WTC11 (cell line): ENCODE measurements around the gene HES3. TPM values are rescaled to one million over a fixed set of nuclear protein-coding genes. Genes with fewer than 3 reads are reported as not detected.

Experiments
- ATAC-seq: fragments of 200-7000 bp; cut with Tn5 transposase; 2 replicates; pipeline ENCODE4 v1.10.0; 2021; ENCODE audit warnings: mild to moderate bottlenecking, moderate library complexity
- CTCF ChIA-PET: fragments of 300-600 bp; sonication (Branson Sonifier 250); formaldehyde crosslinking; loops from one replicate; lab custom pipeline; 2021; ENCODE audit warnings: antibody characterized with exemption; lab: Charles Lee
- POLR2A ChIA-PET: fragments of 350-600 bp; sonication (Branson Sonifier 250); formaldehyde crosslinking; loops from one replicate; lab custom pipeline; 2021; ENCODE audit warnings: antibody characterized with exemption; lab: Charles Lee
- DNase-seq: peaks from one replicate; pipeline ENCODE4 v3.0.0; 2021; ENCODE audit warnings: low spot score
- H3K27ac Mint-ChIP-seq: 2 replicates; pipeline ENCODE4 v1.8.0; 2021; ENCODE audit warnings: mixed read lengths
- H3K27me3 Mint-ChIP-seq: 2 replicates; pipeline ENCODE4 v1.8.0; 2021; ENCODE audit warnings: low read depth, mild to moderate bottlenecking, moderate library complexity, mixed read lengths
- H3K36me3 Mint-ChIP-seq: 2 replicates; pipeline ENCODE4 v1.8.0; 2021; ENCODE audit warnings: mixed read lengths
- H3K4me1 Mint-ChIP-seq: 2 replicates; pipeline ENCODE4 v1.8.0; 2022; ENCODE audit warnings: mixed read lengths
- H3K4me3 Mint-ChIP-seq: 2 replicates; pipeline ENCODE4 v1.8.0; 2021; ENCODE audit warnings: mild to moderate bottlenecking, moderate library complexity, mixed read lengths
- H3K9me3 Mint-ChIP-seq: 2 replicates; pipeline ENCODE4 v1.8.0; 2021; ENCODE audit warnings: mixed read lengths
- AR ChIP-seq: fragments of 250-450 bp; sonication (Bioruptor Pico); IDR thresholded peaks from 2 replicates; pipeline ENCODE4 v1.9.0; 2021; ENCODE audit warnings: mild to moderate bottlenecking
- ATF1 ChIP-seq: sonication (generic); formaldehyde crosslinking; IDR thresholded peaks from 2 replicates; pipeline ENCODE4 v1.8.1; 2023; ENCODE audit warnings: mild to moderate bottlenecking, moderate library complexity, missing genetic modification reagents
- CBFB ChIP-seq: sonication (generic); formaldehyde crosslinking; IDR thresholded peaks from 2 replicates; pipeline ENCODE4 v1.8.1; 2022; ENCODE audit warnings: mild to moderate bottlenecking, low read depth, missing genetic modification reagents
- FOXK1 ChIP-seq: sonication (generic); formaldehyde crosslinking; IDR thresholded peaks from 2 replicates; pipeline ENCODE4 v1.8.0; 2022; ENCODE audit warnings: mild to moderate bottlenecking, moderate library complexity, missing genetic modification reagents
- FOXP1 ChIP-seq: sonication (generic); formaldehyde crosslinking; IDR thresholded peaks from 2 replicates; pipeline ENCODE4 v1.8.0; 2022; ENCODE audit warnings: missing genetic modification reagents, mild to moderate bottlenecking, moderate library complexity, borderline replicate concordance
- GABPB1 ChIP-seq: sonication (generic); formaldehyde crosslinking; IDR thresholded peaks from 2 replicates; pipeline ENCODE4 v1.8.1; 2023; ENCODE audit warnings: mild to moderate bottlenecking, missing genetic modification reagents
- GRHL2 ChIP-seq: fragments of 250-450 bp; sonication (Bioruptor Pico); IDR thresholded peaks from 2 replicates; pipeline ENCODE4 v1.8.0; 2022; ENCODE audit warnings: mild to moderate bottlenecking, moderate library complexity; ENCODE audit not compliant: insufficient replicate concordance, severe bottlenecking
- IRF1 ChIP-seq: sonication (generic); formaldehyde crosslinking; IDR thresholded peaks from 2 replicates; pipeline ENCODE4 v1.8.0; 2023; ENCODE audit warnings: missing genetic modification reagents
- IRF2 ChIP-seq: sonication (generic); formaldehyde crosslinking; IDR thresholded peaks from 2 replicates; pipeline ENCODE4 v1.8.0; 2022; ENCODE audit warnings: low read depth, missing genetic modification reagents, borderline replicate concordance
- MXD4 ChIP-seq: fragments of 250-450 bp; sonication (Bioruptor Pico); IDR thresholded peaks from 2 replicates; pipeline ENCODE4 v1.8.0; 2021; ENCODE audit warnings: mild to moderate bottlenecking, moderate library complexity, borderline replicate concordance
- NFATC4 ChIP-seq: fragments of 250-450 bp; sonication (Bioruptor Pico); IDR thresholded peaks from 2 replicates; pipeline ENCODE4 v1.9.0; 2021; ENCODE audit warnings: mild to moderate bottlenecking
- RELA ChIP-seq: sonication (generic); formaldehyde crosslinking; IDR thresholded peaks from 2 replicates; pipeline ENCODE4 v1.8.1; 2022; ENCODE audit warnings: missing genetic modification reagents, mild to moderate bottlenecking, borderline replicate concordance
- SOX15 ChIP-seq: fragments of 250-450 bp; sonication (Bioruptor Pico); IDR thresholded peaks from 2 replicates; pipeline ENCODE4 v1.9.0; 2021; ENCODE audit warnings: mild to moderate bottlenecking
- SP1 ChIP-seq: sonication (generic); formaldehyde crosslinking; conservative IDR thresholded peaks from 2 replicates; pipeline ENCODE4 v1.8.1; 2022; ENCODE audit warnings: missing genetic modification reagents
- TEAD4 ChIP-seq: sonication (generic); formaldehyde crosslinking; IDR thresholded peaks from 2 replicates; pipeline ENCODE4 v1.8.0; 2022; ENCODE audit warnings: mild to moderate bottlenecking, missing genetic modification reagents
- TP53 ChIP-seq: sonication (generic); formaldehyde crosslinking; IDR thresholded peaks from 2 replicates; pipeline ENCODE4 v1.8.1; 2023; ENCODE audit warnings: mild to moderate bottlenecking, missing genetic modification reagents
- ZNF219 ChIP-seq: sonication (generic); formaldehyde crosslinking; IDR thresholded peaks from 2 replicates; pipeline ENCODE4 v1.8.0; 2023; ENCODE audit warnings: missing genetic modification reagents, mild to moderate bottlenecking, borderline replicate concordance
- ZNF232 ChIP-seq: sonication (generic); formaldehyde crosslinking; IDR thresholded peaks from 2 replicates; pipeline ENCODE4 v1.8.0; 2022; ENCODE audit warnings: mild to moderate bottlenecking, missing genetic modification reagents
- ZNF263 ChIP-seq: sonication (generic); formaldehyde crosslinking; IDR thresholded peaks from 2 replicates; pipeline ENCODE4 v1.8.1; 2022; ENCODE audit warnings: low read depth, mild to moderate bottlenecking, moderate library complexity, missing genetic modification reagents
- ZNF396 ChIP-seq: fragments of 250-450 bp; sonication (Bioruptor Pico); IDR thresholded peaks from 2 replicates; pipeline ENCODE4 v1.8.0; 2021; ENCODE audit warnings: mild to moderate bottlenecking, moderate library complexity, borderline replicate concordance
- ZNF416 ChIP-seq: fragments of 250-450 bp; sonication (Bioruptor Pico); IDR thresholded peaks from 2 replicates; pipeline ENCODE4 v1.9.0; 2021; ENCODE audit warnings: mild to moderate bottlenecking, inconsistent platforms
- ZNF423 ChIP-seq: fragments of 250-450 bp; sonication (Bioruptor Pico); IDR thresholded peaks from 2 replicates; pipeline ENCODE4 v2.1.2; 2022; ENCODE audit warnings: mild to moderate bottlenecking, moderate library complexity
- ZNF671 ChIP-seq: fragments of 250-450 bp; sonication (Bioruptor Pico); IDR thresholded peaks from 2 replicates; pipeline ENCODE4 v1.8.0; 2021; ENCODE audit warnings: mild to moderate bottlenecking
- total RNA-seq: library from RNA; stranded (reverse); gene quantifications from 3 replicates; pipeline ENCODE4 v1.2.3, GENCODE V29; 2021
- TF ChIP-seq, protein P1 (sequence below): fragments of 250-450 bp; sonication (Bioruptor Pico); IDR thresholded peaks from 2 replicates; pipeline ENCODE4 v2.1.2; 2022; ENCODE audit warnings: mild to moderate bottlenecking, moderate library complexity
- TF ChIP-seq, protein P2 (sequence below): sonication (generic); formaldehyde crosslinking; IDR thresholded peaks from 2 replicates; pipeline ENCODE4 v1.8.1; 2023; ENCODE audit warnings: mild to moderate bottlenecking, missing genetic modification reagents
- TF ChIP-seq, protein P3 (sequence below): sonication (generic); formaldehyde crosslinking; IDR thresholded peaks from 2 replicates; pipeline ENCODE4 v1.8.1; 2022; ENCODE audit warnings: low read depth, mild to moderate bottlenecking, moderate library complexity, missing genetic modification reagents, borderline replicate concordance
- TF ChIP-seq, protein P4 (sequence below): sonication (generic); formaldehyde crosslinking; IDR thresholded peaks from 2 replicates; pipeline ENCODE4 v1.8.1; 2022; ENCODE audit warnings: mild to moderate bottlenecking, moderate library complexity, missing genetic modification reagents
- TF ChIP-seq, protein P5 (sequence below): sonication (generic); formaldehyde crosslinking; IDR thresholded peaks from 2 replicates; pipeline ENCODE4 v1.8.1; 2023; ENCODE audit warnings: mild to moderate bottlenecking, missing genetic modification reagents, moderate library complexity

The HES3 gene
- total RNA-seq, 1 experiment from 2014 or later = 74.7 TPM

DNA sequence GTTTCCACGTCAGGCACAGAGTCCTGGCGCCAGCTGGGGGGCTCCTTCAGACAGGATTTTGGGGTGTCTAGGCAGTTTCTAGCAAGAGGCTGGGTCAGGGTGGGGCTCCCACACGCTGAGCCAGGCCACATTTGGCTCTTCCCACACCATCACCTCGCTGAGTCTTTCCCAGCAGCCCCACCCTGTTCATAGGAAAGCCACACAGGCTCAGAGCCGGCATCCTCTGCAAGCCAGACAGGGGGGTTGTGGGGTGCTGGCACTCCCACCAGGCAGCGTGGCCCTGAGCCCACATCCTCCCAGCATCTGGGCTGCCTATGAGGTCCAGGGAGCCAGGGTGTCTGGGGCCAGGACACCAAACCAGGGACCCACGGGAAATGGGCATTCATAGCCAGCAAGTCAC lies 19.7 kb downstream of the HES3 start:
- no peak for TF ChIP-seq GABPB1
- TF ChIP-seq, protein P1, sequence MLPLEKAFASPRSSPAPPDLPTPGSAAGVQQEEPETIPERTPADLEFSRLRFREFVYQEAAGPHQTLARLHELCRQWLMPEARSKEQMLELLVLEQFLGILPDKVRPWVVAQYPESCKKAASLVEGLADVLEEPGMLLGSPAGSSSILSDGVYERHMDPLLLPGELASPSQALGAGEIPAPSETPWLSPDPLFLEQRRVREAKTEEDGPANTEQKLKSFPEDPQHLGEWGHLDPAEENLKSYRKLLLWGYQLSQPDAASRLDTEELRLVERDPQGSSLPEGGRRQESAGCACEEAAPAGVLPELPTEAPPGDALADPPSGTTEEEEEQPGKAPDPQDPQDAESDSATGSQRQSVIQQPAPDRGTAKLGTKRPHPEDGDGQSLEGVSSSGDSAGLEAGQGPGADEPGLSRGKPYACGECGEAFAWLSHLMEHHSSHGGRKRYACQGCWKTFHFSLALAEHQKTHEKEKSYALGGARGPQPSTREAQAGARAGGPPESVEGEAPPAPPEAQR = no peak
- no peak for TF ChIP-seq ZNF671
- TF ChIP-seq ZNF423 (CRISPR knock-in tag) = no peak
- TF ChIP-seq ZNF263 (CRISPR knock-in tag) = no peak
- TF ChIP-seq, protein P2, sequence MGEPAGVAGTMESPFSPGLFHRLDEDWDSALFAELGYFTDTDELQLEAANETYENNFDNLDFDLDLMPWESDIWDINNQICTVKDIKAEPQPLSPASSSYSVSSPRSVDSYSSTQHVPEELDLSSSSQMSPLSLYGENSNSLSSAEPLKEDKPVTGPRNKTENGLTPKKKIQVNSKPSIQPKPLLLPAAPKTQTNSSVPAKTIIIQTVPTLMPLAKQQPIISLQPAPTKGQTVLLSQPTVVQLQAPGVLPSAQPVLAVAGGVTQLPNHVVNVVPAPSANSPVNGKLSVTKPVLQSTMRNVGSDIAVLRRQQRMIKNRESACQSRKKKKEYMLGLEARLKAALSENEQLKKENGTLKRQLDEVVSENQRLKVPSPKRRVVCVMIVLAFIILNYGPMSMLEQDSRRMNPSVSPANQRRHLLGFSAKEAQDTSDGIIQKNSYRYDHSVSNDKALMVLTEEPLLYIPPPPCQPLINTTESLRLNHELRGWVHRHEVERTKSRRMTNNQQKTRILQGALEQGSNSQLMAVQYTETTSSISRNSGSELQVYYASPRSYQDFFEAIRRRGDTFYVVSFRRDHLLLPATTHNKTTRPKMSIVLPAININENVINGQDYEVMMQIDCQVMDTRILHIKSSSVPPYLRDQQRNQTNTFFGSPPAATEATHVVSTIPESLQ (CRISPR knock-in tag) = no peak
- no peak for TF ChIP-seq ZNF232 (CRISPR knock-in tag)
- TF ChIP-seq ATF1 (CRISPR knock-in tag) = no peak
- no peak for TF ChIP-seq IRF2 (CRISPR knock-in tag)
- no peak for TF ChIP-seq GRHL2
- TF ChIP-seq SP1 (CRISPR knock-in tag) = no peak
- TF ChIP-seq, protein P3, sequence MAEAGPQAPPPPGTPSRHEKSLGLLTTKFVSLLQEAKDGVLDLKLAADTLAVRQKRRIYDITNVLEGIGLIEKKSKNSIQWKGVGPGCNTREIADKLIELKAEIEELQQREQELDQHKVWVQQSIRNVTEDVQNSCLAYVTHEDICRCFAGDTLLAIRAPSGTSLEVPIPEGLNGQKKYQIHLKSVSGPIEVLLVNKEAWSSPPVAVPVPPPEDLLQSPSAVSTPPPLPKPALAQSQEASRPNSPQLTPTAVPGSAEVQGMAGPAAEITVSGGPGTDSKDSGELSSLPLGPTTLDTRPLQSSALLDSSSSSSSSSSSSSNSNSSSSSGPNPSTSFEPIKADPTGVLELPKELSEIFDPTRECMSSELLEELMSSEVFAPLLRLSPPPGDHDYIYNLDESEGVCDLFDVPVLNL = no peak
- no peak for TF ChIP-seq TP53
- TF ChIP-seq MXD4 (CRISPR knock-in tag) = no peak
- TF ChIP-seq ZNF219 = no peak
- TF ChIP-seq ZNF416 (CRISPR knock-in tag) = no peak
- no peak for TF ChIP-seq RELA (CRISPR knock-in tag)
- no peak for TF ChIP-seq ZNF396 (CRISPR knock-in tag)
- TF ChIP-seq SOX15 = no peak
- DNase-seq (no peak), ATAC-seq (no peak)
- Mint-ChIP-seq H3K27ac (no peak overlapping the region), H3K36me3 (no peaks in the 10 kb centered on the region), H3K9me3 (no peaks in the 10 kb centered on the region), H3K27me3 (peaks cover 18% of the 10 kb centered on the region), H3K4me1 (peaks cover 9% of the 10 kb centered on the region), H3K4me3 (no peak overlapping the region)
- POLR2A ChIA-PET = no interaction called here
- CTCF ChIA-PET = interaction anchor here (4.2 to 14.8 kb wide), 2 partner anchors 15 to 25 kb away, joined by 26 to 164 read pairs; no protein-coding TSS in a partner anchor

DNA sequence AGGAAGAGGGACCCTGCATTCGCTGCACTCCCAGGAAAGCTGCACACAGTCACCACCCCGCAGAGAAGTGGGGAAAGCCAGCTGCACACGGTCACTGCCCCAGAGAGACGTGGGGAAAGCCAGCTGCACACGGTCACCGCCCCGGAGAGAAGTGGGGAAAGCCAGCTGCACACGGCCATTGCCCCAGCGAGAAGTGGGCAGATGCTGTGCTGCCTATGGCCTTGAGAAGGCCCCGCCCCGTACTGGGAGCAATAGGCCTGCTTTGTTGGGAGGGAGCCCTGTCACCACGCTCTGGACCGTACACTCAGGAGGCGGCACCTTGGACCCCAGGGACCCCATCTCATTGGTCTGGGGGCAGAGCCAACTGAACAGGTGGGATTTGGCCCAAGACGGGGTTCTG lies 21.2 kb downstream of the HES3 start:
- Mint-ChIP-seq H3K27me3 (peaks cover 7% of the 10 kb centered on the region), H3K4me1 (peaks cover 5% of the 10 kb centered on the region), H3K9me3 (no peaks in the 10 kb centered on the region), H3K4me3 (no peak overlapping the region), H3K36me3 (no peaks in the 10 kb centered on the region), H3K27ac (no peak overlapping the region)
- POLR2A ChIA-PET = no interaction called here
- CTCF ChIA-PET = interaction anchor here (1.2 to 14.8 kb wide), 3 partner anchors 16 to 92 kb away, joined by 3 to 164 read pairs (median 4); no protein-coding TSS in a partner anchor
- DNase-seq (no peak), ATAC-seq (no peak)
- no peak for TF ChIP-seq GABPB1
- no peak for TF ChIP-seq AR
- TF ChIP-seq CBFB (CRISPR knock-in tag) = no peak
- TF ChIP-seq FOXK1 (CRISPR knock-in tag) = no peak
- no peak for TF ChIP-seq NFATC4 (CRISPR knock-in tag)
- TF ChIP-seq FOXP1 (CRISPR knock-in tag) = no peak
- no peak for TF ChIP-seq TEAD4 (CRISPR knock-in tag)
- no peak for TF ChIP-seq IRF1 (CRISPR knock-in tag)
- no peak for TF ChIP-seq TP53
- TF ChIP-seq, protein P4, sequence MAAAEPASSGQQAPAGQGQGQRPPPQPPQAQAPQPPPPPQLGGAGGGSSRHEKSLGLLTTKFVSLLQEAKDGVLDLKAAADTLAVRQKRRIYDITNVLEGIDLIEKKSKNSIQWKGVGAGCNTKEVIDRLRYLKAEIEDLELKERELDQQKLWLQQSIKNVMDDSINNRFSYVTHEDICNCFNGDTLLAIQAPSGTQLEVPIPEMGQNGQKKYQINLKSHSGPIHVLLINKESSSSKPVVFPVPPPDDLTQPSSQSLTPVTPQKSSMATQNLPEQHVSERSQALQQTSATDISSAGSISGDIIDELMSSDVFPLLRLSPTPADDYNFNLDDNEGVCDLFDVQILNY = no peak
- TF ChIP-seq, protein P5, sequence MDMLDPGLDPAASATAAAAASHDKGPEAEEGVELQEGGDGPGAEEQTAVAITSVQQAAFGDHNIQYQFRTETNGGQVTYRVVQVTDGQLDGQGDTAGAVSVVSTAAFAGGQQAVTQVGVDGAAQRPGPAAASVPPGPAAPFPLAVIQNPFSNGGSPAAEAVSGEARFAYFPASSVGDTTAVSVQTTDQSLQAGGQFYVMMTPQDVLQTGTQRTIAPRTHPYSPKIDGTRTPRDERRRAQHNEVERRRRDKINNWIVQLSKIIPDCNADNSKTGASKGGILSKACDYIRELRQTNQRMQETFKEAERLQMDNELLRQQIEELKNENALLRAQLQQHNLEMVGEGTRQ = no peak
